ENCODE measurements around the gene FSCB.
"Not testable (repeated sequence)": the region's sequence is repeated elsewhere in the genome, so short reads cannot be mapped to it uniquely, and the experiment has no call there.

The FSCB gene, protein sequence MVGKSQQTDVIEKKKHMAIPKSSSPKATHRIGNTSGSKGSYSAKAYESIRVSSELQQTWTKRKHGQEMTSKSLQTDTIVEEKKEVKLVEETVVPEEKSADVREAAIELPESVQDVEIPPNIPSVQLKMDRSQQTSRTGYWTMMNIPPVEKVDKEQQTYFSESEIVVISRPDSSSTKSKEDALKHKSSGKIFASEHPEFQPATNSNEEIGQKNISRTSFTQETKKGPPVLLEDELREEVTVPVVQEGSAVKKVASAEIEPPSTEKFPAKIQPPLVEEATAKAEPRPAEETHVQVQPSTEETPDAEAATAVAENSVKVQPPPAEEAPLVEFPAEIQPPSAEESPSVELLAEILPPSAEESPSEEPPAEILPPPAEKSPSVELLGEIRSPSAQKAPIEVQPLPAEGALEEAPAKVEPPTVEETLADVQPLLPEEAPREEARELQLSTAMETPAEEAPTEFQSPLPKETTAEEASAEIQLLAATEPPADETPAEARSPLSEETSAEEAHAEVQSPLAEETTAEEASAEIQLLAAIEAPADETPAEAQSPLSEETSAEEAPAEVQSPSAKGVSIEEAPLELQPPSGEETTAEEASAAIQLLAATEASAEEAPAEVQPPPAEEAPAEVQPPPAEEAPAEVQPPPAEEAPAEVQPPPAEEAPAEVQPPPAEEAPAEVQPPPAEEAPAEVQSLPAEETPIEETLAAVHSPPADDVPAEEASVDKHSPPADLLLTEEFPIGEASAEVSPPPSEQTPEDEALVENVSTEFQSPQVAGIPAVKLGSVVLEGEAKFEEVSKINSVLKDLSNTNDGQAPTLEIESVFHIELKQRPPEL

DNA sequence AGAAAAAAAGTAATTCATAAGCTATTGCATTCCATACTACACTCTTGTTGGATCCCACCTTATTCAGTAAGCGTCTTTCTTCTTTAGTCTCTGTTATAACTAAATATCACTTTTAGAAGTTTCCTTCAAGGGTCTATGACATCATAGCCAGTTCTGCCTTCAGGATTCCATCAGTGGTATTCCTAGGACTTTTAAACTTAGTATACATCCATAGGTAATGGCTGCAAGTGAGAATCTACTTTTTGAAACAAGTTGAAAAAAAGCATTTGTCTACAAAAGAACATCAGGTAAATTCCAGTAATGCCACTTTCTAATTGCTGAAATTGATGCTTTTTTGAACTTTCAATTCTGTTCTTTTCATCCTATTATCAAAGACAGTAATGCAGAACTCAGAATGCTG, at the start of gene FSCB:
Gene FSCB (minus strand): TSS at position 101 of the 400 bp plus-strand sequence. CDS start 296 bp downstream, outside the sequence.
- DNase-seq (ENCODE audit: low read depth in 1 of 2, low spot score in 1 of 2): no peak

DNA sequence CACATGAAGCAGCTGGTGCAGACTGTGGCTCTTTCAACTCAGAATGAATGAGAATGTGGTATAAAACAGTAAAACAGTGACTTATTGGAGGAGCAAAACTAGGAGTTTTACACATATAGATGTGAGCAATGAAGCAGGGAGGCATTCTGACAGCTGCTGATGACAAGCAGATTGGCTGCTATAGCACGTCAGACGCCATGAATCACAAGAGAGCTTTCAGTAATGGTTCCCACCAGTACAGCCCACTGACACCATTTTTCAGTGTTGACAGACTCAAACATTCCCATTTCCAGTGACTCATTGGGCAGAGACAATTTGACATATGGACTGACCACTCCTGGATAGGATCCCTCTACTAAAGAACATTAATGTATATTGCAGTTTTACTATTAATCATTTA, 24.6 kb upstream of the FSCB start:
- no peak for DNase-seq (ENCODE audit: low read depth in 1 of 2, low spot score in 1 of 2)

DNA sequence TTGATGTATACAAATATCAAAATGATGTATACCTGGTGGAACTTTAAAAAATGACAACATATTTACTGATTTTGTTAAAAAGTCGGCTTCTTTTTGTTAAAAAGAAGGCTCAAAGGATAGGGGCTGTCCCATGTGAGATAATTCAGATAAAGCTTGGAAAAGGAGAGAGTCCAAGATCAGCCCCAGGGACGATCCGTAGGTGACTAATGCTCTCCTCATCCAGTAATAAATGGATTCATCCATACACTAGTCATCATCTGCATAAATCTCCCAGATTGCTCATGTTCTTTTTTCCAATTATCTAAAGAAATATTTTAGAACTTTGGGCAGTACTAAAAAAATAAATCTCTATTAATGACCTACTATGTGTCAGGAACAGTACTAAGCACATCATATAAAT, 23.4 kb upstream of the FSCB start:
- DNase-seq (ENCODE audit: low read depth in 1 of 2, low spot score in 1 of 2): no peak

DNA sequence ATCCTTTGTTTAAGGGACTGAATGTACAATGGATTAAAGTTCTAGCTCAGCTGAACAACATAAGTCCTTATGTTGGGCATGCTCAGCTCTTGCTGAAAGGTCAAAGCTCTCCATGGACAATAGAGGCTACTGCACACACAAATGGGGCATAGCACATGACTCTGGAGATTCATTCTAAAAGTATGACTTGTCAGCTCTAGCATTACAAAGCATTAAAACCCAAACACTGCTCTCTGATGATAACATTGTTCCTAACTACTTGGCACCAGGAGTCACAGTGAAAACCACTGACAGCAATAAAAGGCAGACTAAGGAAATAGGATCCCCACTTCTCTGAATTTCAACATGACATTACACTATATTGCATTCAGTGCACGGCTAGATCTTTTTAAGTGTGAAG, 21.9 kb upstream of the FSCB start:
- no peak for DNase-seq (ENCODE audit: low read depth in 1 of 2, low spot score in 1 of 2)

DNA sequence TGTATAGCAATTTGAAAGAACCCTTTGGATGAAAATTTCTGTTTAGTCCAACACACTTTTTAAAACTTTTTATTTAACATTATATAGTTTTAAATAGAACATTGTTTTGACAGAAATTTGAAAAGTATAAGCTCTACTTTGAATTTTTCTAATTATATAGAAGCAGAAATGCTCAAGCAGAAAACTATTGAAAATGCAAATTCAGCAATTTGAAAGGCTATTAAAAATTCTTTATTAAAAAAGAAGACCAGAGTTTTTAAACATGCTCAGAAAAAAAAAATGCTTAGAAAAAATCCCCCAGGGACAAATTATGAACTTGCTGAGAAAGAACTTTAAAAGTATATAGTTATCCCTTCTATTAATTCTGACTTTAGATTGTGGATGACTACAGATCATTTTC, 21.1 kb upstream of the FSCB start:
- DNase-seq (ENCODE audit: low read depth in 1 of 2, low spot score in 1 of 2): no peak

DNA sequence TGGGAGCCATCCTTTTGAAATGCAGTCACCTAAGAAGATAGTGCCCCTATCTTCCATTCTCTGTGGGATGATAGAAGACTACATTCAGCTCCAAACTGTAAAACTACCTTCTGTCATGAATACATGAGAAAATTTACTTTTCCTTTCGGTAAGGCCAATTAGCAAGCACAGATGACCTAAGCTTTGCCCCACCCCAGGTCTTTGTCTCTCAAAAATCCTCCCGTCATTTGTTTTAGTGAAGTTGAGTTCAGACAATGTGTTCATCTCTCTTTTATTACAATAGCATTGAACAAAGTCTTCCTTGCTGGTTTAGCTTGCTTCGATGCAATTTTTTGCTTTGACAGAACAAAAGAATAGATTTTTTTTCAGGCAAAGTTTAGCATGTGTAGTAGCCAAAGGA, 18.2 kb upstream of the FSCB start:
- no peak for DNase-seq (ENCODE audit: low read depth in 1 of 2, low spot score in 1 of 2)

DNA sequence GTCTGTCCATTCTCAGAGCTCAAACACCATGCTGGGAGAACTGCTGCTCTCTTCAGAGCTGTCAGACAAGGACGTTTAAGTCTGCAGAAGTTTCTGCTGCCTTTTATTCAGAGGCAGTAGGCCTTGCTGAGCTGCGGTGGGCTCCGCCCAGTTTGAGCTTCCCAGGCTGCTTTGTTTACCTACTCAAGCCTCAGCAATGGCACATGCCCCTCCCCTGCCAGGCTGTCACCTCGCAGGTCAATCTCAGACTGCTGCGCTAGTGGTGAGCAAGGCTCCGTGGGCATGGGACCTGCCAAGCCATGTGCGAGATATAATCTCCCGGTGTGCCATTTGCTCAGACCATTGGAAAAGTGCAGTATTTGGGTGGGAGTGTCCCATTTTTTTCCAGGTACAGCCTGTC, 8.6 kb upstream of the FSCB start:
- not testable (repeated sequence) for DNase-seq (ENCODE audit: low read depth in 1 of 2, low spot score in 1 of 2)

DNA sequence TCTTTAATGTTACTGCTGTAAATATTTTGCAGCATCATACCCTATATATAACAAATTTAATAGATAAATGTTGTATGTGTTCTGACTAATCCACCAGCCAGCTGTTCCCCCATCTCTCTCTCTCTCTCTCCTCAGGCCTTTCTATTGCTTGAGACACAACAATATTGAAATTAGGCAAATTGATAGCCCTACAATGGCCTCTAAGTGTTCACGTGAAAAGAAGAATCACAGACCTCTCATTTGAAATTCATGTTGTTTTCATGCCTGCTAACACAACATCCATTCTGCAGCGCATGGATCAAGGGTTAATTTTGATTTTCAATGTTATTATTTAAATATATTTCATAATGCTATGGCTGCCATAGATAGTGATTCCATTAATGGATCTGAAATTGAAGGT, 1.8 kb upstream of the FSCB start:
- no peak for DNase-seq (ENCODE audit: low read depth in 1 of 2, low spot score in 1 of 2)

DNA sequence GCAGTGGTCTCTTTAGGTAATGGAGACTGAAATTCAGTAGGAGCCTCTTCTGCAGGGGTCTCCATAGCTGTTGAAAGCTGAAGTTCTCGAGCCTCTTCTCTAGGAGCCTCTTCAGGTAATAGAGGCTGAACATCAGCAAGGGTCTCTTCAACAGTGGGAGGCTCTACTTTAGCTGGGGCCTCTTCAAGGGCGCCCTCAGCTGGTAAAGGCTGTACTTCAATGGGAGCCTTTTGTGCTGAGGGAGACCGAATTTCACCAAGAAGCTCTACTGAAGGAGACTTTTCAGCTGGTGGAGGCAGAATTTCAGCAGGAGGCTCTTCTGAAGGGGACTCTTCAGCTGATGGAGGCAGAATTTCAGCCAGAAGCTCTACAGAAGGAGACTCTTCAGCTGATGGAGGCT, 1.5 kb downstream of the FSCB start:
- DNase-seq (ENCODE audit: low read depth in 1 of 2, low spot score in 1 of 2): no peak

DNA sequence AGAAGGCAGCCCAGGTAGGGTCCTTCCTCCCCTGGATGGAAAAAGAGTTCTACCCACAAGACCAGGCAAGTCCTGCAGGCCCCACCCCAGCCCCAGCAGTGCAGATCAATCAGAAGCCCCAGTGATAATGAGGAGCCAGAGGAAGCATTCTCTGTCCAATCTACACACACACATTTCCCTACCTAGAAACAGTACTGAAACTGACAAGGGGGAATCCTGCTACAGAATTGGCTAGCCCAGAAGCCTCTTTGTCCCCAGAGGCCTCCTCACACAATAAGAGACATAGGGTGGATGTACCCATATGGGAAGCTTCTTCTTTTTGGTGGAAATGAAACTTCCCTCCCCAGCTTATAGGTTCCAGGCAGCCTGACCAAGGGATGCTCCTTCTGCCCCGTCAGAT, 9.9 kb downstream of the FSCB start:
- no peak for DNase-seq (ENCODE audit: low read depth in 1 of 2, low spot score in 1 of 2)

DNA sequence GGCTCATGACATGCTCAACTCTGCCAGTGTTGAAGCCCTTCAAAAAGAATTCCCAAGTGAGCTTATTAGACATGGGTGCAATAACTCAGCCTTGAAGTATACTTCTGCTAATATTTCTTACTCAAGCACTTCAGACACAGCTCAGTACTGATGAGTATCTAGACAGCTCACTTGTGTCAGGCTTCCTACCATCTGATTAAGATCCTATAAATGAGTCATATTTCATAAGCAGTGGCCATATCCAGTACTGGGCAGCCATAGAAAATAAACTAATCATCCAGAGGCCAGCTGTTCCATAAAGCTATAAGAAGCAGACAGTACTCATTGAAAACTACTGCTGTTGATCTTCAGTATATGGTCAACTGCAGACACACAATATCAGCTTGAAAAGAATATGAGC, 12.9 kb downstream of the FSCB start:
- DNase-seq (ENCODE audit: low read depth in 1 of 2, low spot score in 1 of 2): no peak

DNA sequence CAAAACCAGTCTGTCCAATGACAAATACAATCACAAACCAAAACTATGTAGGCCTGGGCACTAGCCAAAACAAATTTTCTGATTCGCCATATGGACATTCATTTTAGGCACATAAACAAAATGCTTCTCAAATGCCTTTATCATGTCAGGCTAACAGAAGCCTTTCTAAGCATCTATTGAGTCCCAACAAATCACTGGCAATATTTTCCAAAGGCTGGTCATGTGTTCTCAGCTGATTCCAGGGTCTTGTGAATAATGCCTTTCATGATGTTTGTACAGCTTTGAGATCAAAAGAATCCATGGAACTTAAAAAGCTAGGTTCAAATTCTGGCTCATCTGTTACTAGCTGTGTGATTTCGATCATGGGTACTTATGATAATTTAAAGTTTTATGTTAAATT, 16.1 kb downstream of the FSCB start:
- no peak for DNase-seq (ENCODE audit: low read depth in 1 of 2, low spot score in 1 of 2)

DNA sequence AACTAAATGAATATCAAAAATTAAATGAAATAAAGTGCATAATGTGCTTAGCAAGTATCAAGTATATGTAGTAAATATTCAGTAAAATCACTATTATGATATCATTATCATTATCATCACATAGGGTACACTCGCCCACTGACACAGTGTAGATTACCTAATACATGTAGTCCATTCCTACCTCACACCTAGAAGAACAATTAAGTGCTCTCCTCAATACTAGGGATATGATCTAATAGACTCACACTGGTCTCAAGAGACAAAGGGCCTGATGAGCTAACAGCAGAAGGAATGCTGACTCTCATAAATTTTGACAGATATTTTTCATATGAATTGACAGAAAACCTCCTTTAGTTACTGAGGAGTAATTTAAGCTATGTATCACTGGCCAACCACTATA, 29.1 kb downstream of the FSCB start:
- no peak for DNase-seq (ENCODE audit: low read depth in 1 of 2, low spot score in 1 of 2)

DNA sequence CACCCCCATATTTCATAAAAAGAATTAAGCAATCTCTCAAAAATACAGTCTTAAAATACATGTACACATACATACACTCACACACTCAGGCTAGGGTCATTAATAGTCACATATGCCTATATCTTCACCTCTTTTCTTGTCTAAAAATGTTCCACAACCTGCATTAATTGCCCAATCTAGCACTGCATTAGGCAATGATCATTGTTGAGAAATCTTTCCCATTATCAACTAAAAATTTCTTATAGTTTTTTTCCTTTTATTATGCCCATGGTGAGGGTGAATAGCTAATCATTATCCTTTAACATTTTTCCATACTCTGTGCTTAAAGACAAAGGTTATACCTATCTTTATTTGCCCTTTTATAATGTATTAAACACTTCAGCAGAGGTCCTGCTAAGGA, 38.3 kb downstream of the FSCB start:
- DNase-seq (ENCODE audit: low read depth in 1 of 2, low spot score in 1 of 2): no peak

DNA sequence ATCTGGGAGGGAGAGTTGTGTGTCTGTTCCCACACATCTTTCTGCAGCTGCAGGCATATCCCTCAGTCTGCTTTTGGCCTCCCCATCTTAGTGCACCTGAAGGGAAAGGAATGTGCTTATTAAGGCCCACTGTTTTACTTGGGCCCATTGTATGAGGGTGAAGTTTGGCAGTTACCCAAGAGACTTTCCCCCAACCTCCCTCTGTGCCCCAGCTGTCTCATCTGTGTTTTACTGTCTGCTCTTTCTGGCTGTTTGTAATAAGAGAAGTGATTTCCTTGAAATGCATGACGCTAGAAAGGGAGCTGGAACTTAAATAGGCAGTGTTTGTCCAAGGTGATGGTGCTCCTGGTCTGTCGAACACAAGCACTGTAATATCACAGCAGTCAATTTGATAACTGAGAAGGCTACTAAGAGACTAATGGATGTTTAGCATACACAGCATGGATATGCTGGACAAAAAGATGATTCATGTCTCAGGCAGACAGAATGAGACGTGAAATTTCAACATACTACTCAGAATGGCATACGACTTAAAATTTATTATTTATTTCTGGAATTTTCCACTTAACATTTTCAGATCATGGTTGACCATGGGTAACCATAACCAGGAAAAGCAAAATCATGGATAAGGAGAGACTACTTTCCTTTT, 43.6 kb downstream of the FSCB start:
- no peak for DNase-seq (ENCODE audit: low read depth in 1 of 2, low spot score in 1 of 2)

DNA sequence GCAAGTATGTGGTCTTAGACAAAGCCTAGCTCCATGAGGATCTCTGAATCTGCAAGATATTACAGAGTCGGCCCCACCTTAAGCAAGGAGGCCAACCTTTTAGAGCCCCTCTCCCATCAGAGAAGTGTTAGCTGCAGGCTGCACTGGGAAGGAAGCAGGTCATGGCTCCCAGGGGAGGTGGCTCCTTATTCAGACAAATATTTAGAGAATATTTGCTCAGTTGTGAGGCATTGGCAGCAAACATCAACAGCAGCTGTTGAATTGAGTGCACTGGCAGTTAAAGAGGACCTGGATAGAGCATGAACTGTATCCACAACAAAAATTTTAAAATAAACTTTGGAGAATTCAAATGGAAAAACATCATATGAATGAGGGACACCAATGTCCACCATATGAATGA, 44.7 kb downstream of the FSCB start:
- no peak for DNase-seq (ENCODE audit: low read depth in 1 of 2, low spot score in 1 of 2)

DNA sequence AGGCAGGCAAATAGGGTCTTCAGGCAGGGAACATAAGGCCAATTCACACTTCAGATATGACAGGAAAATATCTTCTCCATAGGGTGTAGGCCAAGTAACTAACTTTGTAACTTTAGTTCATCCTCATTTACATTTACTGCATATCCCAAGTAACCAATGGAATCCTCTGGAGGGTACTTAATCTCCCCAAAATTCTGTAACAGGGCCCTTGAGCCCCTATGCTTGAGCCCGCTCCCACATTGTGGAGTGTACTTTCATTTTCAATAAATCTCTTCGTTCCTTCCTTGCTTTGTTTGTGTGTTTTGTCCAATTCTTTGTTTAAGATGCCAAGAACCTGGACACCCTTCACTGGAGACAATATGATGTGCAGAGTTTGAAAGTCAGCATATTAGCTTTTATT, 45.3 kb downstream of the FSCB start:
- no peak for DNase-seq (ENCODE audit: low read depth in 1 of 2, low spot score in 1 of 2)
